Measurements from ENCODE around the gene CRYBB3. TPM values are rescaled to one million over a fixed set of nuclear protein-coding genes. Genes with fewer than 3 reads are reported as not detected.
"Not testable (repeated sequence)": the region's sequence is repeated elsewhere in the genome, so short reads cannot be mapped to it uniquely, and the experiment has no call there.

The CRYBB3 gene
- total and polyA plus RNA-seq, 2 donors from 2014 or later, result 5.3 TPM; not detected in 1

DNA sequence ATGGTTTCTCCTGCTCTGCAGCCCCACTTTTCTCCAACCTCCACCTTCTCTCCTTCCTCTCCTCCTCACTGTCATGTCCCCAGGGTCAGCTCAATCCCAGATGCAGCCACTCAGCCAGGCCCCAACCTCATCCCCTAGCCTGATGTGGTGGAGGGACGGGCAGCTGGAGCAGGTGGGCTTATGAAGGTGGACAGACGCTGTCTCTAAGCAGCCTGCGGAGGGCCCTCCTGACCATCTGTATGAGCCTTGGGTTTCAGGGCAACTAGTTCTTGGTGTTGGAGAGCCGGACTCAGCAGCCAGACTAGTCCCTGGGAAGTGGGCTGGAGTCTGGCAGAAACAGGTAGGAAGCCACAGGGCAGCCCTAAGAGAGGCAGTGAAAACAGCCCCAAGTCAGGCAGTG, 37.8 kb downstream of the CRYBB3 start:
- intact Hi-C loops (cut with DNase I), result loop anchor here (10.0 kb wide), 1 partner anchor 537 kb away; no protein-coding TSS in a partner anchor
- no peak overlapping the region for H3K27ac ChIP-seq (ENCODE audit: low read depth in 2 of 2, low read length in 2 of 2)
- H3K27me3 ChIP-seq (ENCODE audit: control insufficient read depth, insufficient read depth, low read length), result no peaks in the 10 kb centered on the region
- H3K36me3 ChIP-seq (ENCODE audit: control insufficient read depth in 2 of 3, insufficient read depth in 3 of 3, low read length in 3 of 3), result no peaks in the 10 kb centered on the region
- H3K9me3 ChIP-seq (ENCODE audit: control insufficient read depth in 2 of 3, insufficient read depth in 1 of 3, low read length in 3 of 3), result no peaks in the 10 kb centered on the region
- FAIRE-seq, result no peak
- H3K4me3 ChIP-seq (ENCODE audit: low read length in 3 of 3), result no peak overlapping the region
- no peaks in the 10 kb centered on the region for H3K4me1 ChIP-seq (ENCODE audit: control insufficient read depth in 2 of 3, insufficient read depth in 2 of 3, low read depth in 1 of 3, low read length in 3 of 3)
- H3K9ac ChIP-seq (ENCODE audit: low read length in 3 of 3), result no peak overlapping the region
- no peak for DNase-seq
- TF ChIP-seq, protein P1, sequence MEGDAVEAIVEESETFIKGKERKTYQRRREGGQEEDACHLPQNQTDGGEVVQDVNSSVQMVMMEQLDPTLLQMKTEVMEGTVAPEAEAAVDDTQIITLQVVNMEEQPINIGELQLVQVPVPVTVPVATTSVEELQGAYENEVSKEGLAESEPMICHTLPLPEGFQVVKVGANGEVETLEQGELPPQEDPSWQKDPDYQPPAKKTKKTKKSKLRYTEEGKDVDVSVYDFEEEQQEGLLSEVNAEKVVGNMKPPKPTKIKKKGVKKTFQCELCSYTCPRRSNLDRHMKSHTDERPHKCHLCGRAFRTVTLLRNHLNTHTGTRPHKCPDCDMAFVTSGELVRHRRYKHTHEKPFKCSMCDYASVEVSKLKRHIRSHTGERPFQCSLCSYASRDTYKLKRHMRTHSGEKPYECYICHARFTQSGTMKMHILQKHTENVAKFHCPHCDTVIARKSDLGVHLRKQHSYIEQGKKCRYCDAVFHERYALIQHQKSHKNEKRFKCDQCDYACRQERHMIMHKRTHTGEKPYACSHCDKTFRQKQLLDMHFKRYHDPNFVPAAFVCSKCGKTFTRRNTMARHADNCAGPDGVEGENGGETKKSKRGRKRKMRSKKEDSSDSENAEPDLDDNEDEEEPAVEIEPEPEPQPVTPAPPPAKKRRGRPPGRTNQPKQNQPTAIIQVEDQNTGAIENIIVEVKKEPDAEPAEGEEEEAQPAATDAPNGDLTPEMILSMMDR (IDR thresholded peaks at IDR 0.05; ENCODE audit: borderline replicate concordance, extremely low read depth, insufficient read depth), result no peak

DNA sequence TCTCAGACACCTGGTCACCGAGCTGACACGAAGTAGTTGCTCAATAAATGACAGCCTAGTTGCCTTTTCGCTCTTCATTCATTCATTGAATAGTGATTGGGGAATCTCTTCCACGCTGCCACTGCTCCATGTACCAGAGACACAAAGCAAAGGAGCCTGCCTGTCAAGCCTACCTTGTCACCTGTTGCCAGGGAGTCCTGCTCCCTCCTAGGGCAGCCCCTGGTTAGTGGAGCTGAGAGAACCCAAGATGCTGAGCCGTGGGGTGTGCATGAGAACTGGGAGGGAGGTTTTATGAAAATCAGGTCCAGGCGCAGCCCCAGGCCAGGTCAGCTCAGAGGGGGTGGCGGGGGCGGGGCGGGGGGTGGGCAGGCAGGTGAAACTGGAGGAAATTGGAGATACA, 38.4 kb downstream of the CRYBB3 start:
- not testable (repeated sequence) for H3K4me1 ChIP-seq (ENCODE audit: control insufficient read depth in 2 of 3, insufficient read depth in 2 of 3, low read depth in 1 of 3, low read length in 3 of 3); H3K27me3 ChIP-seq (ENCODE audit: control insufficient read depth, insufficient read depth, low read length); H3K36me3 ChIP-seq (ENCODE audit: control insufficient read depth in 2 of 3, insufficient read depth in 3 of 3, low read length in 3 of 3); H3K27ac ChIP-seq (ENCODE audit: low read depth in 2 of 2, low read length in 2 of 2); DNase-seq; H3K9me3 ChIP-seq (ENCODE audit: control insufficient read depth in 2 of 3, insufficient read depth in 1 of 3, low read length in 3 of 3); FAIRE-seq; H3K4me3 ChIP-seq (ENCODE audit: low read length in 3 of 3); H3K9ac ChIP-seq (ENCODE audit: low read length in 3 of 3)
- intact Hi-C loops (cut with DNase I), result loop anchor here (10.0 kb wide), 1 partner anchor 537 kb away; no protein-coding TSS in a partner anchor

DNA sequence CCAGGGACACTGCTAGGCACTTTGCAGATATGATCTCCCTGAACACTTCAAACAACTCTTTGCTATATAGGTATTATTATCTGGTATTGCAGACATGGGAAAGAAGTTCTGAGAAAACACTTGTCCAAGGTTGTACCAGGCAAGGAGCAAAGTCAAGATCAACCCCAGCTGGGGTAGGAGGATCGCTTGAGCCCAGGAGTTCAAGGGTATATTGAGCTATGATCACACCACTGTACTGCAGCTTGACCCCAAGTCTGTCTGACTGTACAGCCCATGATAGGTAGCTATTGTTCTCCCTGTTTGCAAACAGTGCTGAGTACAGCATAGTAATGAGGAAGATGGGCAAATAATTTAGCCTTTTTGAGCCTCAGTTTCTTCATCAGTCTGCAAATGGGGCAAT, 55.5 kb downstream of the CRYBB3 start:
- H3K4me3 ChIP-seq (ENCODE audit: low read length in 3 of 3); intact Hi-C loops (cut with DNase I); H3K9me3 ChIP-seq (ENCODE audit: control insufficient read depth in 2 of 3, insufficient read depth in 1 of 3, low read length in 3 of 3); DNase-seq; H3K4me1 ChIP-seq (ENCODE audit: control insufficient read depth in 2 of 3, insufficient read depth in 2 of 3, low read depth in 1 of 3, low read length in 3 of 3); FAIRE-seq; H3K9ac ChIP-seq (ENCODE audit: low read length in 3 of 3); H3K27me3 ChIP-seq (ENCODE audit: control insufficient read depth, insufficient read depth, low read length); H3K36me3 ChIP-seq (ENCODE audit: control insufficient read depth in 2 of 3, insufficient read depth in 3 of 3, low read length in 3 of 3); H3K27ac ChIP-seq (ENCODE audit: low read depth in 2 of 2, low read length in 2 of 2): not testable (repeated sequence)

Other genes starting within 250 kb of the CRYBB3 start
- gene KIAA1671, start 247.1 kb upstream of the CRYBB3 start, total RNA-seq, result 65.2 TPM
- 7.3 TPM for gene KIAA1671, start 247.1 kb upstream of the CRYBB3 start, polyA plus RNA-seq (ENCODE audit: insufficient read depth, low read depth, low replicate concordance)
- not detected for gene CRYBB2, start 19.8 kb downstream of the CRYBB3 start, total RNA-seq
- gene CRYBB2, start 19.8 kb downstream of the CRYBB3 start, polyA plus RNA-seq (ENCODE audit: insufficient read depth, low read depth, low replicate concordance), result 0.67 TPM

All from kidney (tissue), 14 donors.